Stimulated activated CD8-positive, alpha-beta memory T cell treated with anti-CD3 and anti-CD28 coated beads, Interleukin-7, amount 100 ng/mL, for 1 hour (primary cell): ENCODE results near the gene POU2F2.
"Not testable (repeated sequence)": the region's sequence is repeated elsewhere in the genome, so short reads cannot be mapped to it uniquely, and the experiment has no call there.

Experiments
- DNase-seq, 2 donors: peaks; one replicate each; pipeline ENCODE4 v3.0.0-alpha.2; 2020; ENCODE audit warnings: low read depth in 2 of 2

The POU2F2 gene

GRCh38 chr19:42062381-42062780 is 69.9 kb downstream of the POU2F2 start:
- no peak for DNase-seq

- DNase-seq = no peak
Observed at GRCh38 chr19:42060117-42060516, 72.1 kb downstream of the POU2F2 start.

- no peak for DNase-seq
Observed at GRCh38 chr19:42059196-42059595, 73.0 kb downstream of the POU2F2 start.

- DNase-seq = no peak
Observed at GRCh38 chr19:42057846-42058245, 74.4 kb downstream of the POU2F2 start.

DNA sequence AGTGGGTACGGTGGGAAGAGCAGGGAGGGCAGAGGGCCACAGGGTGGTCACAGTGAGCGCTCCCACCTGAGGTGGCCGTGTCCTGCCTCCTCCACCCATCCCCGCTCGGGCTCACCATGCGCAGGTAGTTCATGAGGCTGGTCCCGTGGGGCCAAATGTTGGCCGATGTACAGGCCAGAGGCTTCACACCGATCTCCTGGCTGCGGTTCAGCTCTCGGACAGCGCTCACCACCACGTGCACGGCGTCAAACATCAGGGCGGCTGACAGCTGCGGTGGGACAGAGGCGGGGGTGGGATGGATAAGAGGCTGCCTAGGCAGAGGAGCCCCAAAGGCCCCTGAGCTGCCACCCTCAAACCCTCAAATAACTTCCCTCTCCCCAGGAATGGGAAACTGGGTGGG is 78.0 kb downstream of the POU2F2 start:
- no peak for DNase-seq

DNA sequence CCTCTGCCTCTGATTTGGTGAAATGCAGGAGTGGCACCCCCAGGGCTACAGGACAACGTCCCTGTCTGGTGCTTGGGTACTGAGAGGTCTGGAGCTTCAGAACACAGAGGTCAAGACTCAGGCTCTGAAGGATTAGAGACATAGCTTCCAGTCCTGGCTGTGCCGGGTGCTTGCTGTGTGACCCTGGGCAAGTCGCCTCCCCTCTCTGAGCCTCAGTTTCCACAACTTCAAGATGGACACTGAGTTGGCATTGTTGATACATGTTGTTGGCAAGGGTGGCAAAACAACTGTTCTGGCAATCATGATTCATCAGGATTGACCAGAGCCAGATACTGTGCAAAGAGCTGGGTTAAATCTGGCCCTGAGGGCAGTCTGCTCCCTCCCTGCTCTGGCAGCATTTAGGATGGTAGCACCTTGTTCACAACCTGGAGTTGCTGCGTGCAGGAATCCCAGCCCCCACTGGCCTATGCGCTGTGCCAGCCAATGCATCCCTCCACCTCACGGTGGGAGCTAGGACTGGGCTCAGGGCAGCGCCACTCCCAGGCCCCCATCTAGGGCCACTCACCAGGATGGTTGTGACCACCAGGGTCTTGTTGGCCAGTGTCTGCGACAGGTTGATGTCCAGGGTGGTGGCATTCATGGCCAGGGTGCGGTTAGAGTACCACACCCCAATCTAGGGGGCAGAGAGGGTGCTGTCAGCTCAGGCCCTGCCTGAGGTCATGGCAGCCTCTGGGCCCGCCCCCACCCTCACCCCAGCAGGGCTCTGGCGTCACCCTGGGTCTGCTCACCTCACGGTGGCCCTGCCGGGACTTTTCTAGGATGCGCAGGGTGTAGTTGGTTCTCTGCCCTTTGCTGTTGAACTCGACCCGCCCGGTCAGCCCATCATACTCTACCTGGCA is 79.0 kb downstream of the POU2F2 start:
- DNase-seq = no peak

DNA sequence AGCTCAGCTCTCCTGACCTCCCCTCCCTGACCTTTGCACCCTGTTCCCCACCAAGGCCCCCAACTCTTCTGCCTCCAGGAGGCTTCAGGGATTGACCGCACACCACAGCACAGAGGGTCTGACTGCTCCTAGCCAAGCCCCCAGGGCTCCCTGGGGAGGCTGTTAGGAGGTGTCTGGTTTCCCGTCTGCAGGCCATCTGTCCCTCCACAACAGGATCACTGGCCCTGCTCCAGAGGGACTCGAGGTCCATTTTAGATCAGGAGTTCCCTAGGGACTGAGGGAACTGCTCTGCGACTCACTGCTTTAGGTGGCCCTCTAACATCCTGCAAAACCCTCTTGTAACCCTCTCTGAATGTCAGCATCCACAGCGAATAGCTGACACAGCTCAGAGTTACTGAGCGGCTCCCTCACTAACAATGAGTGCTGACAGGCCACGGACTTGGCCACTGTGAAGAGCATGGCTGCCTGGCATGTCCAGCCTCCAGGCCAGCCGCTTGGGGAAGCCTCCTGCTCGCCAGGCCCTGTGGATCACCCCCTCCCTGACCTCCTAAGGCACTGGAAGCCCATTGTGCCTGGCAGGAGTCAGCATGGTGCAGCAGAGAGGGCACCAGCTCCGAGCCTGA is 79.9 kb downstream of the POU2F2 start:
- no peak for DNase-seq

GRCh38 chr19:42051166-42052115 is 80.8 kb downstream of the POU2F2 start:
- no peak for DNase-seq

GRCh38 chr19:42048992-42049391 is 83.3 kb downstream of the POU2F2 start:
- no peak for DNase-seq

- DNase-seq = no peak
Observed at GRCh38 chr19:42045575-42045974, 86.7 kb downstream of the POU2F2 start.

GRCh38 chr19:42042455-42043170 is 89.6 kb downstream of the POU2F2 start:
- no peak for DNase-seq

- not testable (repeated sequence) for DNase-seq
Observed at GRCh38 chr19:42040491-42040890, 91.8 kb downstream of the POU2F2 start.

GRCh38 chr19:42040031-42040430 is 92.2 kb downstream of the POU2F2 start:
- no peak for DNase-seq

- DNase-seq = no peak
Observed at GRCh38 chr19:42038666-42039065, 93.6 kb downstream of the POU2F2 start.

GRCh38 chr19:42037649-42038048 is 94.6 kb downstream of the POU2F2 start:
- no peak for DNase-seq
